ENCODE measurements around the gene POLR3B.

- TF ChIP-seq POLR2A (IDR thresholded peaks at IDR 0.05; ENCODE audit: low read length) (no peak), GATA1 (IDR thresholded peaks at IDR 0.05; ENCODE audit: low read depth, low read length) (no peak)
Measured at GRCh38 chr12:106364261-106364660, 6.7 kb downstream of the POLR3B start.
